Esophagus squamous epithelium (tissue), 4 donors: ENCODE results near the gene APPBP2.

Experiments
- POLR2A ChIP-seq, 4 donors: fragments of 450-650 bp; IDR thresholded peaks; one replicate each; pipeline ENCODE4 v1.6.1; 2017; ENCODE audit warnings: antibody characterized with exemption in 4 of 4, mild to moderate bottlenecking in 4 of 4, moderate library complexity in 3 of 4
- TF ChIP-seq, protein P1 (sequence below), 6 experiments: fragments of 450-650 bp in 4 of 6; fragments of 200-600 bp in 2 of 6; sonication (generic) in 2 of 6; IDR thresholded peaks; one replicate each; pipeline ENCODE4 v1.5.1; 2016 to 2019; ENCODE audit warnings: antibody characterized with exemption in 6 of 6, mild to moderate bottlenecking in 4 of 6, moderate library complexity in 4 of 6

DNA sequence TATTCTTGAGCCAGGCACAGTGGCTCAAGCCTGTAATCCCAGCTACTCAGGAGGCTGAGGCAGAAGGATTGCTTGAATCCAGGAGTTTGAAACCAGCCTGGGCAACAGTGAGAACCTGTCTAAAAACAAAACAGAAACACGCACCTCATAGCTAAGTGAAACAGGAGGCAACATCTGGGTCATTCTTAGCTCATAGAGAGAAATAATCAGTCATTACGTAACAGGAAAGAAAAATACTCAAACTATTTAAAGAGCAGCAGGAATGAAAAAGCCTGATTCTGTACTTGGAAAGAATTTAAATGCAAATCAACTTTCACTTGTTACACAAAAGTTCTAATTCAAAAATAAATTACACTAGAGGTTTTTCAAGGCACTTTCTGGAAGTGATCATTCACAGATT is 86.5 kb downstream of the APPBP2 start:
- TF ChIP-seq, protein P1, sequence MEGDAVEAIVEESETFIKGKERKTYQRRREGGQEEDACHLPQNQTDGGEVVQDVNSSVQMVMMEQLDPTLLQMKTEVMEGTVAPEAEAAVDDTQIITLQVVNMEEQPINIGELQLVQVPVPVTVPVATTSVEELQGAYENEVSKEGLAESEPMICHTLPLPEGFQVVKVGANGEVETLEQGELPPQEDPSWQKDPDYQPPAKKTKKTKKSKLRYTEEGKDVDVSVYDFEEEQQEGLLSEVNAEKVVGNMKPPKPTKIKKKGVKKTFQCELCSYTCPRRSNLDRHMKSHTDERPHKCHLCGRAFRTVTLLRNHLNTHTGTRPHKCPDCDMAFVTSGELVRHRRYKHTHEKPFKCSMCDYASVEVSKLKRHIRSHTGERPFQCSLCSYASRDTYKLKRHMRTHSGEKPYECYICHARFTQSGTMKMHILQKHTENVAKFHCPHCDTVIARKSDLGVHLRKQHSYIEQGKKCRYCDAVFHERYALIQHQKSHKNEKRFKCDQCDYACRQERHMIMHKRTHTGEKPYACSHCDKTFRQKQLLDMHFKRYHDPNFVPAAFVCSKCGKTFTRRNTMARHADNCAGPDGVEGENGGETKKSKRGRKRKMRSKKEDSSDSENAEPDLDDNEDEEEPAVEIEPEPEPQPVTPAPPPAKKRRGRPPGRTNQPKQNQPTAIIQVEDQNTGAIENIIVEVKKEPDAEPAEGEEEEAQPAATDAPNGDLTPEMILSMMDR (IDR thresholded peaks at IDR 0.05) = no peak
- TF ChIP-seq POLR2A (IDR thresholded peaks at IDR 0.05) = no peak
